GM23248 (cell line): ENCODE measurements around the gene KCNG1.

Experiments used
- EZH2 ChIP-seq: fragments of 200-600 bp; sonication (generic); IDR thresholded peaks from 2 replicates; pipeline ENCODE4 v1.6.1; 2018; ENCODE audit warnings: antibody characterized with exemption, mild to moderate bottlenecking; ENCODE audit not compliant: insufficient read depth, poor library complexity, severe bottlenecking
- EZH2phosphoT487 ChIP-seq: fragments of 200-600 bp; sonication (generic); IDR thresholded peaks from 2 replicates; pipeline ENCODE4 v1.6.1; 2018; ENCODE audit warnings: antibody characterized with exemption, moderate library complexity, mild to moderate bottlenecking, low read depth; ENCODE audit not compliant: insufficient read depth

- no peak for TF ChIP-seq EZH2phosphoT487
- TF ChIP-seq EZH2: no peak
These were observed 5.8 kb upstream of the KCNG1 start for GRCh38 chr20:51028616-51029212.
